ENCODE measurements around the gene TEDC2. TPM values are rescaled to one million over a fixed set of nuclear protein-coding genes. Genes with fewer than 3 reads are reported as not detected.

TEDC2 gene
- total RNA-seq, result 10 to 100 TPM in 1 of 2 donors, 1 to 10 TPM in 1; 2.4 to 24.0 TPM

DNA sequence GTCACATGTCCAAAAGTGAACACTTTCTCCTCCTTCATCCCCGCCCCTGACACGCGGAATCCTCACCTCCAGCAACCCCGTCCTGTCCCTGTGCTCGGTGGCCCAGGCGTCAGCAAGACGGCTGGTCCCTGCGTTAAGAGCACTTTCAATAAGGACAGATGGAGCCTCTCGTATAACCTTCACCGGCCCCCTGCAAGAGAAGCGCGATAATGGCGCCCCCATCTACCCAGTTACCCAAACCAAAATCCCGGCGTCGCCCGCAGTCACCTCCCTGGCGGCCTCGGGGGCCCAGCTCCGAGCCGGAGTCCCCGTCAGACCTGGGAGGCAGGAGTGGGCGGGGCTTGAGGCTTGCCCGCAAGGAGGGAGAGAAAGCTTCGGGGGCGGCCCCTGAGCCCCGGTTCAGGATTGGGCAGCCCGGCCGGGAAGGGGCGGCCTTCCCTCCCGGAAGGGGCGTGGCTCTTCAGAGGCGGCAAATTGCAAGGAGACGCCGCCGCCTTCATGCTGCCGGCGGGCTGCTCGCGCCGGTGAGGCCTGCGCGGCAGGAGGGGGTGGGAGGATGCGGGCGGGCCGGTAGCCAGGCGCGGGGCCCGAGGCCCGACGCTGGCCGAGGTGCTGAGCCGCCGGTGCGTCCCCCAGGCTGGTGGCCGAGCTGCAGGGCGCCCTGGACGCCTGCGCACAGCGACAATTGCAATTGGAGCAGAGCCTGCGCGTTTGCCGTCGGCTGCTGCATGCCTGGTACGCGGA is at the start of gene TEDC2:
Gene TEDC2 (plus strand): TSS at position 463 of the 744 bp plus-strand sequence. CDS start 36 bp downstream, at position 499.
- Histone ChIP-seq H3K4me3 (peak within 1 kb of the TSS; percentile 45), H3K27me3 (no peaks in the 10 kb centered on the region), H3K27ac (no peak within 1 kb of the TSS), H3K36me3 (no peaks in the 10 kb centered on the region), H3K4me1 (no peaks in the 10 kb centered on the region), H3K9me3 (no peaks in the 10 kb centered on the region), H3K9ac (ENCODE audit: low read depth in 2 of 2, low read length in 2 of 2) (peak within 1 kb of the TSS; percentile 70 to 76)
- no peak for TF ChIP-seq CTCF (IDR thresholded peaks at IDR 0.05)
- intact Hi-C loops (cut with DNase I), result no loop called here
- peak; percentile 98 for DNase-seq

GRCh38 chr16:2415085-2415484 is 44.8 kb upstream of the TEDC2 start:
- intact Hi-C loops (cut with DNase I), result no loop called here
- no peaks in the 10 kb centered on the region for H3K36me3 ChIP-seq
- no peaks in the 10 kb centered on the region for H3K4me1 ChIP-seq
- TF ChIP-seq CTCF (IDR thresholded peaks at IDR 0.05), result no peak
- H3K4me3 ChIP-seq, result no peak overlapping the region
- no peak for DNase-seq
- no peak overlapping the region for H3K9ac ChIP-seq (ENCODE audit: low read depth in 2 of 2, low read length in 2 of 2)
- H3K27ac ChIP-seq, result no peak overlapping the region
- H3K9me3 ChIP-seq, result no peaks in the 10 kb centered on the region
- no peaks in the 10 kb centered on the region for H3K27me3 ChIP-seq

GRCh38 chr16:2420035-2420434 is 39.9 kb upstream of the TEDC2 start:
- no peak for DNase-seq
- Histone ChIP-seq H3K9ac (ENCODE audit: low read depth in 2 of 2, low read length in 2 of 2) (no peak overlapping the region), H3K36me3 (no peaks in the 10 kb centered on the region), H3K9me3 (no peaks in the 10 kb centered on the region), H3K27ac (no peak overlapping the region), H3K4me3 (no peak overlapping the region), H3K27me3 (no peaks in the 10 kb centered on the region), H3K4me1 (no peaks in the 10 kb centered on the region)
- intact Hi-C loops (cut with DNase I), result no loop called here
- TF ChIP-seq CTCF (IDR thresholded peaks at IDR 0.05), result no peak

- Histone ChIP-seq H3K27me3 (no peaks in the 10 kb centered on the region), H3K27ac (no peak overlapping the region), H3K36me3 (no peaks in the 10 kb centered on the region), H3K9me3 (no peaks in the 10 kb centered on the region), H3K9ac (ENCODE audit: low read depth in 2 of 2, low read length in 2 of 2) (no peak overlapping the region), H3K4me3 (no peak overlapping the region), H3K4me1 (no peaks in the 10 kb centered on the region)
- DNase-seq, result no peak
- no peak for TF ChIP-seq CTCF (IDR thresholded peaks at IDR 0.05)
- intact Hi-C loops (cut with DNase I), result no loop called here
Observed at GRCh38 chr16:2422123-2422867, 37.6 kb upstream of the TEDC2 start.

- no peaks in the 10 kb centered on the region for H3K36me3 ChIP-seq
- H3K4me3 ChIP-seq, result no peak overlapping the region
- no peaks in the 10 kb centered on the region for H3K27me3 ChIP-seq
- no peak for TF ChIP-seq CTCF (IDR thresholded peaks at IDR 0.05)
- no peak overlapping the region for H3K27ac ChIP-seq
- intact Hi-C loops (cut with DNase I), result loop anchor here (5.0 kb wide), 1 partner anchor 82 kb away; the partner anchor contains the start of gene ABCA3
- H3K9me3 ChIP-seq, result no peaks in the 10 kb centered on the region
- no peak overlapping the region for H3K9ac ChIP-seq (ENCODE audit: low read depth in 2 of 2, low read length in 2 of 2)
- no peaks in the 10 kb centered on the region for H3K4me1 ChIP-seq
- DNase-seq, result no peak
Observed at GRCh38 chr16:2424061-2425007, 35.6 kb upstream of the TEDC2 start.

Measured in colonic mucosa (tissue), 4 donors.